Measurements from ENCODE around the gene CTAGE8.
"Not testable (repeated sequence)": the region's sequence is repeated elsewhere in the genome, so short reads cannot be mapped to it uniquely, and the experiment has no call there.

CTAGE8 gene

DNA sequence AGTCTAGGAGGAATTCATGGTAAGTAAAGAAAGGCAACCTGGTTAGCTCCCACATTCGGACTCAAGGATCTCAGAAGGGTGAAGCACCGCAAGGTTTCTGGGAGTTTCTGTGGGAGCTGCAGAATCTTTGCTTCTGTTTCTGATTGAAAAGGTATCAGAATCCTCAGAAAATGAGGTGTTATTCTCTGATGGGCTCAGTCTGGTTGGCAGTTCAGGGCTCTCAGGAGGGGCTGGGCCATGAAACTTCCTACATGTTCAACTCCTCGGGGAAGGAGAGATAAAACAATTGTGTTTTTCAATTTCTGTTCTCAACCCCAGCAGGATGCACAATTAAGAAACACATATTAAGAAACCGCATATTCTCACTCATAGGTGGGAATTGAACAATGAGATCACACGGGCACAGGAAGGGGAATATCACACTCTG is 13.6 kb downstream of the CTAGE8 start:
- DNase-seq = no peak

DNA sequence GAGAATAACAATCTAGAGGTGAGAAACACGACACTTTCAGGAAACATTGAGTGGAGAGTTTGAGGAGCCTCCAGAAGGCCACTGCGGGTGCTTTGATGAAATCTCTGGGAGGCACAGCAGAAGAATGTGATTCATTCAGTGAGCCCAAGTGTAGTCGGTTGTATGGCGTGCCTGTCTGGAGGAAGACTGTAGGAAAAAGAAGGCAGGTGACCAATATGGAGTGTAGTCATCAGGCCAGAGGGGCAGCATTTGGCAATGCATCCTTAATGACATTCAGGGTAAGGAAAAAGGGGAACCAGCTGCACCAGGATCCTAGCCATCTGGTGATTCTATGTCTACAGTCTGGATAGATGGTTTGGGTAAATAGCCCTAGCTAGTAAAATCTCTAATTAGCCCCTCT is 16.8 kb downstream of the CTAGE8 start:
- DNase-seq = not testable (repeated sequence)

DNA sequence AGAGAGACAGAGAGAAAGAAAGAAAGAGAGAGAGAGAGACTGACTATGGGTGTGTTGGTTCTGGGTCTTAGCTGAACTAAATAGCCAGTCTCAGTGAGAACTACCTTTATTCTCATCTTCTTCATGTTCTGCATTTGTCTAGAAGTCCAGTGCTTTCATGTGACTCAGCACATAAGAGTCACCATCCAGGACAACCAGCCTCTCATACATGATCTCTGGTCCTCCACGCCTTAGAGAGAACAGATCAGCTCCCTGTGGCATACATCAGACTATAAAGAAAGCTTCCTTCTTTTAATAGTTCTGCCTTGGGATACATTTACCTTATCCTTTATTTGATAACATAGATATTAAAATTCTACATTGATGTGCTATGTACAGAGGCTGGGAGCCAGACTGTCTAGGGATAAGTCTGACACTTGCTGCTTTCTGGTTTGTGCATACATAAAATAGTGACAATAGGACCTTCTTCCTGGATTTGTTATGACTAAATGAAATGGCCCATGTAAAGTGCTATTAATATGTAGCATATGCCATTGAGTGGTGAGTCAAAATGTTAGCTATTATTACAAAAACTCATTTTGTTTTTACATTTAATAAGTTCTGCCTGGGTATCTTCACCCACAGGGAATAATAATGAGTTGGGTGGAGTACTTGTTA is 21.3 kb downstream of the CTAGE8 start:
- DNase-seq = not testable (repeated sequence)

DNA sequence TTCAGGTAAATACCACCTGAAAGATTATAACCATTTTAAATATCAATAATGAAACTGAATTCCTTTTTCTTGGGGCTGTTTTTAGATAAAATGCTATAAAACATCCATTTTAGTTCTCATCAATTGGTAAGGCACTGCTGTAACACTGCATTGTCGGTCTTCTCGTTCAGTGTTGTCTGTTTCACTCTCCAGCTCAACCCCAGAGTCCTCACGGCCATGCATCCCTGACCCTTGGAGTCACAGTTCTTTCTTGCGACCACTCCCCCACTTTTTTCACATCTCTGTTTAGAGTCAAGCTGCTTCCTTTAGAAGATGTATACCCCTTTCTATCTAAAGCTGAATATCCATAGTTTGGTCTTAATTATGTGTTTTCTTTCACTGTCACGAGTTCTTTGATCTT is 22.1 kb downstream of the CTAGE8 start:
- DNase-seq = not testable (repeated sequence)

DNA sequence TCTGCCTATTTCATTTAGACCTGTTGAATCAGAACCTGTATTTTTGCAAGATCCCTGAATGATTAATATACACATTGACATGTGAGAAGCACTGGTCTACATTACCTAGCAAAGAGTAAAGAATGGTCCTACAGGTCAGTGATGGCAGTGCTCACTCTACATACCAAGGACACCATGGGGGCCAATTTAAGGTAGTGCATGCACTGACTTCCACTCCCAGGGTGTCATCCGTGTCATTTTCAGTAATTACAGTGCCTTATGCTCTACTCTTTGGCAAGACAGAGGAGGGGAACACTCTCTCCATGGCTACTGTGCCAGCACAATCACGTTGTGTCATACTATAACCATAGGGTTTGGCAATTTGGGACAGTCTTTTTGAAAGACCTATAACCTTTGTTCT is 23.7 kb downstream of the CTAGE8 start:
- not testable (repeated sequence) for DNase-seq

DNA sequence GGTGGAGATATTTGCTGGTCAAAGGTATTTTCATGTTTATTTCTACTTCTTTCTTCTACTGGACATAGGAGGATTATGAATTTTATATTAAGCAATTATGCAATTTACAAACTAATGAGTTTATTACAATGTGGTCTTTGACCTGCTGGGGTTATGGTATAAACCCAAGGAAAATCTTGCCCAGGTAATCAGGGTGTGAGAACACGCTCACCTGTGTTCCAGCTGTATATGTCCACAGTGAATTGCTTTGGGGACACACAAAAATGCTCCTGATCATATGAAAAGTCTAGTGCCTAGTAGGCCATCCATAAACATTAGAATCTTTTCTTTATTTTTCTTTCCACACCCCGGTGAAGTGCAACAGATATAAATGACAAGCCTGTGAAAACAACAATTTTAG is 29.7 kb downstream of the CTAGE8 start, which contains the start of gene OR2A42:
TSS of gene OR2A42 (minus strand) at position 241 of the 400 bp plus-strand sequence. CDS start 6,762 bp downstream, outside the sequence.
- DNase-seq = not testable (repeated sequence)

DNA sequence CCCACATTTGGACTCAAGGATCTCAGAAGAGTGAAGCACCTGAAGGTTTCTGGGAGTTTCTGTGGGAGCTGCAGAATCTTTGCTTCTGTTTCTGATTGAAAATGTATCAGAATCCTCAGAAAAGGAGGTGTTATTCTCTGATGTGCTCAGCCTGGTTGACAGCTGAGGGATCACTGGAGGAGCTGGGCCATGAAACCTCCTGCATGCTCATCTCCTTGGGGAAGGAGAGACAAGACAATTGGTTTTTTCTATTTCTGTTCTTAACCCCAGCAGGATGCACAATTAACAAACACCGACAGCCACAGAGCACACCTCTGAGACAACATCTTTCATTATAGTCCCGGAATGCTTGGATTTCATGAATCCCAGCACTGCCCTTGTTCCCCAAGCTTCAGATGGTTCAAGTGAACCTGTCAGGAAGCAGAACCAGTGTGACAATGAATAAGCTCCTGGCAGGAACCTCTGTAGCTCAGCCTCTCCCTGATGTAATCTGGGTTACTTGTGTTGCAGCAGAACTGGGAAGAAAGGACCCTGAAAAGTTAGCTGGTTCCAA is 30.5 kb downstream of the CTAGE8 start:
- not testable (repeated sequence) for DNase-seq

DNA sequence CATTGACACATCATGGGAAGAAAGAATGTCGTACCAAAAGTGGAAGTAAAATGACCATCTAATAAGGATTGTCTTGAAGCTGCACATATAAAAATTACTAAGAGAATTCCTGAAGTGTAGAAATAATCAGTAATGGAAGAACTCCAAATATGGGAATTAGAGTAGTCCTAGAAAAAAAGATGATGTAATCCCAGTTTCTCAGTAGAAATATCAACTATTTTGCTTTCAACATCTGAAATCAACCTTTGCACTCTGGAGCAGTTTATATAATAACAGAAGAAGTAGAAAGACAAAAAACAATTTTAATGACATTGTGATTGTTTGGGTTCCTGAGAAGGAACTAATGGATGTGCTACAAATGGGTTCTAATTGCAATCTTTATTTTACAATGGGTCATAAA is 36.0 kb downstream of the CTAGE8 start:
- not testable (repeated sequence) for DNase-seq

DNA sequence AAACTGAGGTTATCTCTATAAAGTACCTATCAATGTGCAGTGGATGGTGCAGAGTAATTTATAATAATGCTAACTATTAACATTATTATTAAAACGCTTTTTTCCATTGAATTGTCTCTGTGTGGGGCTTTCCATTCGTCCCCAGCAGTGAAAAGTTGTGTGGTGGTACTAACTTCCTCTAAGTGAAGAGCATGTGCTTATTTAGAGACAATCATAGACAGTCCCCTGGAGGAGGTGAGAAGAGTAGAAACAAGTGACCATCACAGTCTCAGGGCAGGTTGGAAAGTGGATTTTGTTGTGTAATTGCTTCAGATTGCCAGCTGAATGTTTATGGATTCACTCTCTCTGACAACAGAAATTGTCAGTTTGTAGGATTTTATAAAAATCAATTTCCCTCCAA is 38.1 kb downstream of the CTAGE8 start:
- DNase-seq = not testable (repeated sequence)

DNA sequence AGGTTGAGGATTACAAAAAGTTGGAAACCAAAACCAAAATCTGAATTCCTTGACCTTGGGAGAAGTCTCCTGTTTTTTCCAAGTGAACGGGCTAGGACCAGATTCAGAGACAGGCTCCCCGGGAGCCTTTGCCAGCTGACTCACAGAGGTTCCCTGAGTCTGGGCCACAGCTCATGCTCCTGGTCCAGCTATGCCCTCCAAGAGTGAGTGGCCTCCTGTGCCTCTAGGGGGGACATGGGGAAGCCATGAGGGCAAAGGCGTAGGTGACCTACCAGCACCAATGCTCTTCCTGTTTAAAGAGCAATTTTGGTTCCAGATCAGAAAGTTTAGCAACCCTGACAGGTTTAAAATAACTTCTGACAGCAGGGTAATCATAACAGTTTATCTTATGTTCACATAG is 40.3 kb downstream of the CTAGE8 start:
- not testable (repeated sequence) for DNase-seq

DNA sequence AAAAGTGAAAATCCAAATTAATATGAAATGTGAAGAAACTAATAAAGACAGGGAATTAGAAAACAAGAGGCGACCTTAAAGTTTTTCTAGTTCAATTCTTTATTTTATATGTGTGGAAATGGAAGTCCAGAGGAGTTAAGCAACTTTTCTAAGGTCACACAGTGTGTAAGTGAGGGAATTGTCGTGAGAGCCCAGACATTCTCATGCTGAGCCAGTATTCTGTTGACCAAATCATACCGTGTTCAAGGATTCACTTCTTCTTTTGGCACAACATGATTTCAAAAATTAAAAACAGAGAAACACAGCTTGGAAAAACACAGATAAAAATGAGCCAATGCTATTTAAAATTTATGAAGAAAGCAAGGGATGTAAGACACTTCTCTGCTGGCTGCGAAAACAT is 42.2 kb downstream of the CTAGE8 start:
- DNase-seq = not testable (repeated sequence)

DNA sequence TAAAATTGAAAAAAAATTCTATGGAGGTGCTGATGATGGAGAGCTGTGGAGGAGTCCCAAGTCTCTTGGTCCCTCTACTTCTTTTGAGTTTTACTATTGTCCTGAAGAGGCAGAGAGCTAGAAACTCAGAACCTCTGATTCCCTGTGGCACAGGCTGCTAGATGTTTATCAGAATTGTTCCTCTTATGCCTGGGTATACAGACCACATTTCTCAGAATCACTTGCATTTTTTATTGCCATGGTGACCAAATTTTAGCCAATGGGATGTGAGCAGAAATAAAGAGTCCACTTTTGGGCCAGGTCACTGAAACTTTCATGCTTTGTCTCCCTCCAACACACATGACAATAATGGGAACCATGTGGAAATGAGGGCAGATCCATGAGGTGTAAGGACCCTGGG is 45.4 kb downstream of the CTAGE8 start:
- not testable (repeated sequence) for DNase-seq

DNA sequence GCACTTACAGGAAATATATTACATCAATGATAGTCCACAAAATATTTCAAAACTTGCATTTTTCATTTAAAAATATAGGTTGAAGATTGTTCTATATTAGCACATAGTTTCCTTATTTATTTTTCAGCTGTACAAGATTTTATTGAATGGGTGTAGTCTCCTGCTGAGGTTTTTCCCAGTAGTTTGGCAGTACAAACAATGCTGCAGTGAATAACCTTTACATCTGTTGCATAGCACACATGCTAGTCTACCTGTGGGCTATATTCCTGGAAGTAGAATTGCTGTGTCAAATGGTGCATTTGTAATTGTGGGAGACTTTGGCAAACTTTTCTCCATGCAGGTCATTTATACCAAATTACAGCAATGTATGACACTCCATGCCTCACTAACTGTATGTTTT is 48.6 kb downstream of the CTAGE8 start:
- DNase-seq = not testable (repeated sequence)

DNA sequence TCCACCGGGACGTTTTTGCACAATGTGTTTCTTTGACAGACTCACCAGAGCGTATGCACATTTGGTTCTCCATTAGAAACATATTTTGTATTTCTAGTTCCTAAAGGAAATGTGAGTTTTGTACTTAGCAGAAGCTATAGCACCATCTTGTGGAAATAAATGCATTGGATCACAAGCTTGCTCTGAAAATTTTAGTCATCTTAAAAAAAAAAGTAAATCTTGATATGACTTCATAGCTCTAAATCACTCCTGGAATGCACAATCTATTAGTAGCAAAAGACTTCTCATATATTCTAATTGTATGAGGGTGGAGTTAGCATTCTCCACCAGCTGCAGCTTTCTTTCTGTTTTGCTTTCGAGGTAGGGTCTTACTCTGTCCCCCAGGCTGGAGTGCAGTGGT is 49.9 kb downstream of the CTAGE8 start:
- DNase-seq = not testable (repeated sequence)

DNA sequence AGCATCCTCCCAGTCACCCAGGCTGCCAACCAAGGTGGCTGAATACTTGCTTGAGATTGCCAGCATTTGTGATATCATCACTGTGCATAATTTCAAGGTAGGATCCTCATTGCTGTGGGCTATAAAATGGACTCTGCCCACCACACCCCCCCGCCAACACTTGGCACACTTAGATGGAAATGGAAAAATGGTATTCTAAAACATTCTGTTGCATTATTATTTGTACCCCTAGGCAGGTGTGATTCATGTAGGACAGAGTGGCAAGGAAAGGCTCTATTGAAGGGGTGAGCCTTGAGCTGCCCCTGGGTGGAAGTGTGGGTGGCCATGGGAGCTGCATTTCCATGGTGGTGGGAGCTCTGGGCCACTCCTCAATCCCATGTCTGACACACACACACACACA is 50.5 kb downstream of the CTAGE8 start:
- not testable (repeated sequence) for DNase-seq

DNA sequence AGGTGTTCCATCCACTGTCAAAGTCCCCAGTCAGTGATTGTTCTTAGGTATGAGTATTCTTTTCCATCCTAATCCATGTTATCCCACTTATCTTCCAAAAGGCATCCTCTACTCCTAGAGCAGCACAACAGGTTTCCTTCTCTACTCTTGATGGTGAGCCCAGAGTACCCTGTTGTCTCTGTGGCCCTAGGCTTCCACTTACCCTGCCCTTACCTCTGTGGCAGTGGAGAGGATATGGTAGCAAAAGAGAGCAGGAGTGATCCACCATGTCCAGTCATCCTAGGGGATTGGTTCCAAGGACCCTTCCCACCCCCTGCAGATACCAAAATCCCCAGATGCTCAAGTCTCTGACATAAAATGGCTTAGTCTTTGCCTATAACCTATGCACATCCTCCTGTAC is 51.9 kb downstream of the CTAGE8 start:
- DNase-seq = not testable (repeated sequence)
